CD4-positive, alpha-beta T cell treated with Interleukin-21 for 1 hour (primary cell): ENCODE measurements around the gene GEN1.

Source experiments
- DNase-seq: peaks from one replicate; pipeline ENCODE4 v3.0.0-alpha.2; 2020

Gene GEN1

GRCh38 chr2:17754773-17755425 is 961 bp downstream of the GEN1 start:
- peak; percentile 7 for DNase-seq

- no peak for DNase-seq
These were observed 2.7 kb downstream of the GEN1 start for GRCh38 chr2:17756668-17757067.

GRCh38 chr2:17757321-17757720 is 3.4 kb downstream of the GEN1 start:
- DNase-seq: no peak

- DNase-seq: no peak
These were observed 4.2 kb downstream of the GEN1 start for GRCh38 chr2:17758118-17758517.

- no peak for DNase-seq
These were observed 5.9 kb downstream of the GEN1 start for GRCh38 chr2:17759805-17760204.

- no peak for DNase-seq
These were observed 8.5 kb downstream of the GEN1 start for GRCh38 chr2:17762451-17762850.

- DNase-seq: no peak
These were observed 9.8 kb downstream of the GEN1 start for GRCh38 chr2:17763641-17764333.

- DNase-seq: no peak
These were observed 11.5 kb downstream of the GEN1 start for GRCh38 chr2:17765398-17765797.

GRCh38 chr2:17768894-17769293 is 15.0 kb downstream of the GEN1 start:
- no peak for DNase-seq

- no peak for DNase-seq
These were observed 18.0 kb downstream of the GEN1 start for GRCh38 chr2:17771956-17772355.

- no peak for DNase-seq
These were observed 18.6 kb downstream of the GEN1 start for GRCh38 chr2:17772532-17772931.

GRCh38 chr2:17780546-17780945 is 26.6 kb downstream of the GEN1 start:
- no peak for DNase-seq

- no peak for DNase-seq
These were observed 27.5 kb downstream of the GEN1 start for GRCh38 chr2:17781482-17781881.

GRCh38 chr2:17786727-17787126 is 32.8 kb downstream of the GEN1 start:
- no peak for DNase-seq

GRCh38 chr2:17788773-17789172 is 34.8 kb downstream of the GEN1 start:
- DNase-seq: no peak

GRCh38 chr2:17790536-17790935 is 36.6 kb downstream of the GEN1 start:
- DNase-seq: no peak

GRCh38 chr2:17791121-17791816 is 37.3 kb downstream of the GEN1 start:
- DNase-seq: no peak

- DNase-seq: no peak
These were observed 37.8 kb downstream of the GEN1 start for GRCh38 chr2:17791817-17792130.

GRCh38 chr2:17792515-17792914 is 38.6 kb downstream of the GEN1 start:
- DNase-seq: no peak

- no peak for DNase-seq
These were observed 39.4 kb downstream of the GEN1 start for GRCh38 chr2:17793296-17793695.

GRCh38 chr2:17793803-17794354 is 39.9 kb downstream of the GEN1 start:
- DNase-seq: no peak

GRCh38 chr2:17795309-17795708 is 41.4 kb downstream of the GEN1 start:
- no peak for DNase-seq

GRCh38 chr2:17798338-17798737 is 44.4 kb downstream of the GEN1 start:
- DNase-seq: no peak
